Raji (cell line): ENCODE results near the gene JAK1.

ENCODE experiments used
- POLR2A ChIP-seq: IDR thresholded peaks from 2 replicates; pipeline ENCODE4 v1.6.1; 2011; ENCODE audit warnings: low read depth, low read length, control low read depth; ENCODE audit not compliant: insufficient read depth

Gene JAK1

DNA sequence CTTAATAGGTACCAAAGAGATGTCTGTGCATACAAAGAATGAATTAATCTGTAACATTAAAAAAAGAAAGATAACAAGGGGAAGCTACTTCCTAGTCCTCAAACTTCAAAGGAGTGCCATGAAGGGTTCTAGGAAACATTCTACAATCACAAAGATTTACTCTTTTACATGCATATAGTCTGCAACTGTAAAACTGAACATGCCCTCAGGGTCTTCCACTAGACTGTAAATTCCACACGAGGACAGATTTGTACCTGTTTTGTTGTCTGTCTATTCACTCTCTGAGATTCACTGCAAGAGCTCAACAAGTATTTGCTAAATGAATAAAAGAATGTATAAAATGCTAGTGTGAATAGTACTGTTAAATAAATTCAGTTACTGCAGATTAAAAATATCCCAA is 4.4 kb downstream of the JAK1 start:
- no peak for TF ChIP-seq POLR2A

DNA sequence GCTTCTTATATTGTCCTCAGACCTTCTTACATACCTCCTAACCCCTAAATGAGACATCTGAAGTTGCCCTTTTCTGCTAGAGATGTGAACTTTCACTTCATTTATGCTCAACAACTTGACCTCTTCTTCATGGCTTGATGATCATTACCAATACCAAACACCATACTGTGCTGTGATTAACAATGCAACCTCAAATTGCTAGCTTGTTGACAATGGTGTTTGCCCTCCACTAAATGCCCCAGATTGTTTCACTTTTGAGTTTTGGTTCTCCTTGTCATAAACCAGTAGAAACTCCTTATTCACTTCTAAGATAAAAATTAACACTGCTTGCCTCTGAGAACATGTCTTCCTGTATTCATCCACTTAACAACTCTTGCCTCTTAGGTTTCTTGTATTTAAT is 5.6 kb downstream of the JAK1 start:
- TF ChIP-seq POLR2A, result no peak

DNA sequence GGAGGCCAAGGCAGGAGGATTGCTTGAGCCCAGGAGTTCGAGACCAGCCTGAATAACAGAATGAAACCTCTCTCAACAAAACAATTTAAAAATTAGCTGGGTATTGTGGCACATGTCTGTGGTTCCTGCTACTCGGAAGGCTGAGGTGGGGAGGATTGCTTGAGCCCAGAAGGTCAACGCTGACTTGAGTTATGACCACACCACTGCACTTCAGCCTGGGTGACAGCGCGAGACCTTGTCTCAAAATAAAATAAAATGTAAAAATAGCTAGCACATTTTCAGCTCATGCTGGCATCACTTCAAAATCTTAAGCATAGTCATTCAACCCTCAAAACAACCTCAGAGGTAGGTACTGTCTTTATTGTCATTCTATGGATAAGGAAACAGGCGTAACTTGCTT is 6.4 kb downstream of the JAK1 start:
- TF ChIP-seq POLR2A, result no peak

DNA sequence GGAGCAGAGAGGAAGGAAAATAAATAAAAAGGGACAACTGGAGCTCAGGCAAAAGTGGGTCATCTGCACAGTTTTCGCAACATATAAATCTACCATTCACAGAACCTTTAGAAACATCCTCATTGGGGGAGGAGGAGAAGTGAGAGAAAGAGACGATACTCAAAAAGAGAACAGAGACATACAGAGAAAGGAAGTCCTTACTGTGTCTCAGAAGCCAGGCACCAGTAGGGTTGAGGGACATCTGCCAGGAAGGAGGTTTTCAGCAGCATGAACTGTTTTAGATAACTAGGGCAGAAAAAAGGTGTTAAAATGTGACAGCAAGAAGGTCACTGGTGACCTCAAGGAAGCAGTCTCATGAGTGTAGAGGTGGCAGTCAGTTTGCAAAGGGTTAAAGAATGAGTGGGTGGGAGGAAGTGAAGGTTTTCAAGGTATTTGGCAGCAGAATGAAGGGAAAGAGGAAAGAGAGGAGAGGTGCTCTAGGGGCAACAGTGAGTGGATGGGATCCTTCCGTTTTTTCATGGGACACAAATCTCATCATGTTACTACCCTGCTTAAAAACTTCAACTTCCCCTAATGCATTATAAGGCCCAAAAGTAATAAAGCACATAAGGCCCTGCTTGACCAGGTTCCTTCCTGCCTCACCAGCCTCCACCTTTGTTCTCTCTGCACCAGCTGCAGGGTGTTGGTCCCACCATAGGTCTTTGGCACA is 9.5 kb downstream of the JAK1 start:
- TF ChIP-seq POLR2A, result no peak

GRCh38 chr1:64956010-64956640 is 10.2 kb downstream of the JAK1 start:
- no peak for TF ChIP-seq POLR2A

DNA sequence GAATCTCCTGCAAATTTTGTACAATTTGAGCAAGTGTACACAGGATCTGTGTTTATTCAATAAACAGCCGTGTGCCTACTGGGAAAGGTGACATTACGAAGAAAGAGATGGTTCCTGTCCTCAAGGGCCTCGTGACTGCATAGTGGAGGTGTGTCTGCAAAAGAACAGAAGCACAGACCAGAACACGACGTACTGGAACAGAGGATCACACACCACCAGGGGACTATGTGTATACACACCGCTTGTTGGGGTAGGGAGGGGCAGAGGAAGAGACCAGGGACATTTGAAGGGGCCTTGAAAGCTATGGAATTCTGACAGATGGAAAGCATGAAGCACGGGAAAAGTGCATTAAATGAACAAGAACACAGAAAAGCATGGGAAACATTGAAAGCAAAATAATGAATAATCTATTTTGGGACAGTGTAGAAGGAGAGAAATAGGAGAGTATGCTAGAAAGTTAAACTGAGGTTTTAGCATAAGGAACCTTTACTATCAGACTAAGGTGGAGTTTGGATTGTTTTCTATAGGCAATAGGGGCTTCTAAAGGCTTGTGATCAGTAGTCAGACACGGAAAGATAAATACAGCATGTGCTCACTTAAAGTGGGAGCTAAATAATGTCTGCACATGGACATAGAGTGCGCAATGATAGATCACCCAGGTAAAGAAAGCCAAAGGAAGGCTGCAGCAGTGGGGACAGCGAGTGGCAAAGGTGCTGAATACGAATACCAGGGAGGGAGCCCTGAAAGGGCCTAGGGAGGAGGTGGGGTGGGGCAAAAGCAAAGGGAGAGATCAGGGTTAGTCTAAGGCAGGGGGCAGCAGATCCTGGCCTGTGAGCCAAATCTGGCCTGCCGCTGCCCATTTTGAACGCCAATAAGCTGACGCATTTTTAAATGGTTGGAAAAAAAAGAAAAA is 11.0 kb downstream of the JAK1 start:
- no peak for TF ChIP-seq POLR2A

GRCh38 chr1:64953241-64953640 is 13.1 kb downstream of the JAK1 start:
- no peak for TF ChIP-seq POLR2A

- no peak for TF ChIP-seq POLR2A
These were observed 16.0 kb downstream of the JAK1 start for GRCh38 chr1:64950284-64950809.

- TF ChIP-seq POLR2A, result no peak
These were observed 17.2 kb downstream of the JAK1 start for GRCh38 chr1:64948905-64949833.

GRCh38 chr1:64948216-64948615 is 18.1 kb downstream of the JAK1 start:
- TF ChIP-seq POLR2A, result no peak

DNA sequence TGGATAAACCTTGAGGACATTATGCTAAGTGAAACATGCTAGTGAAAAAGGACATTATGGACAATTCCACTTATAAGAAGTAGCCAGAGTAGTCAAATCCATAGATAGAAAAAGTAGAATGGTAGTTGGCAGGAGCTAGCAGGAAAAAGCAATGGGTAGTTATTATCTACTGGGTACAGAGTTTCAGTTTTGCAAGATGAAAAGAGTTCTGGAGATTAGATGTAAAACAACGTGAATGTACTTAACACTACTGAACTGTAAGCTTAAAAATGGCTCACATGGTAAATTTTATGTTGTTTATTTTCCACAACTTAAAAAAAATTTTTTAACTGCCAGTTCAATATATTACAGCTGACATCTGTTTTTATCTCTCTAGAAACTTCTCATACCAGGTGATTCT is 19.4 kb downstream of the JAK1 start:
- no peak for TF ChIP-seq POLR2A

DNA sequence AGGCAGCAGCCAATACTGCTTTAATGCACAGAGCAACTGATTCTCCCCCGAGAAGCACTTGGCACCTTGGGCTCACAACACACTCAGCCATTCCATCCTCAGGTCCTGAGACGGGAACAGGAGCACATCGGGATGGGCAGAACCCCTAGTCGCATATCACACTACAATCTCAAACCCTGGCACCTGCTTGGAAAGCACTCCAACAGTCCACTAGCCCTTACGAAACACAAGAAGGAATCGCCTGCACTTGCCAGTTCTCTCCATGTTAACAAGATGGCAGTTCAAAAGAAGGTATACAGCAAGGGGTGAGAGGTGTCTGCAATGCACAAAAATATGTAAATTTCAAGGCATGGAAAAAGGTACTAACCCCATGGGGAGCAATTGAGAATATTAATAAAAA is 21.4 kb downstream of the JAK1 start:
- TF ChIP-seq POLR2A, result no peak

GRCh38 chr1:64942675-64943074 is 23.7 kb downstream of the JAK1 start:
- no peak for TF ChIP-seq POLR2A

DNA sequence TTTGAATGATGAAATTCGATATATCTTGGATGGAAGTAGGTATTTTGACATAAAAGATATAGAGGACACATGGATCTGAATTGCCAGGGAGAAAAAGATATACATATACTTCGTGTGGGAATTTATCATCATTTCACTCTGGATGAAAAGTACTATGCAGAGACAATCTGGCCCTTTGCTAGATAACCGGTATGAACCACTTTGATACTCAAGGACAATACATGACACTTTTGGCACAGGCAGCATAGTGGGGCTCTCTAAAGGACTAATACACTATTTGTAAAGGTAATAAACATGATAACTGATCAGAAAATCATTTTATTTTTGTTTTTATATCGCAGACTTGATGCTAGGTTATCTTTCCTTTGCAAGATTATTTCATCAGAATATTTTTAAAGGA is 24.2 kb downstream of the JAK1 start:
- TF ChIP-seq POLR2A, result no peak
